Spinal cord (tissue), 10 donors: Measurements from ENCODE around the gene EYA3. TPM values are rescaled to one million over a fixed set of nuclear protein-coding genes. Genes with fewer than 3 reads are reported as not detected.

Experiments
- DNase-seq, 6 donors: peaks; one replicate each; pipeline versions ENCODE4 v3.0.0 to v3.0.0-alpha.2; 2013 to 2015; ENCODE audit warnings: low spot score in 6 of 6, low read depth in 4 of 6
- H3K27ac ChIP-seq: one replicate; pipeline ENCODE4 v1.5.1; 2013; ENCODE audit warnings: low read depth, low read length, control low read depth
- H3K27me3 ChIP-seq: one replicate; pipeline ENCODE4 v1.6.1; 2013; ENCODE audit warnings: low read length; ENCODE audit not compliant: control insufficient read depth, insufficient read depth
- H3K36me3 ChIP-seq: one replicate; pipeline ENCODE4 v1.6.1; 2013; ENCODE audit warnings: low read length; ENCODE audit not compliant: control insufficient read depth, insufficient read depth
- H3K4me1 ChIP-seq: one replicate; pipeline ENCODE4 v1.6.1; 2013; ENCODE audit warnings: low read length; ENCODE audit not compliant: control insufficient read depth, insufficient read depth
- H3K4me3 ChIP-seq: one replicate; pipeline ENCODE4 v1.5.1; 2013; ENCODE audit warnings: low read depth, low read length, control low read depth
- H3K9me3 ChIP-seq: one replicate; pipeline ENCODE4 v1.6.1; 2013; ENCODE audit warnings: low read length; ENCODE audit not compliant: control insufficient read depth, insufficient read depth
- WGBS: methylation state at CpG from one replicate; pipeline ENCODE4 v1.1.5; 2013; ENCODE audit warnings: missing lambda C conversion rate; ENCODE audit not compliant: insufficient coverage; 5-methylcytosine and 5-hydroxymethylcytosine counted together
- polyA plus RNA-seq, 2 donors: library from polyadenylated mRNA; unstranded; fragments of 120-200 nt; gene quantifications; one replicate each; pipeline ENCODE4 v1.2.1, GENCODE V29; 2013; ENCODE audit not compliant: insufficient read length in 2 of 2
- total RNA-seq, 2 donors: library from RNA; depleted of rRNA in 1 of 2; stranded (reverse); fragments of 120-200 nt in 1 of 2; fragments of >200 nt in 1 of 2; gene quantifications; one replicate each; pipeline versions ENCODE4 v1.2.3 to v1.2.4, GENCODE V29; 2013 to 2014
- donor health status: healthy.

Gene EYA3
- total and polyA plus RNA-seq, 4 donors = 14.3 to 17.5 (median 15.1) TPM

- DNase-seq = no peak
- WGBS = 75% methylated on average over 1 of the region's 1 CpG
Measured at GRCh38 chr1:28129150-28129549, 40.7 kb upstream of the EYA3 start.

GRCh38 chr1:28127617-28128257 is 39.3 kb upstream of the EYA3 start:
- Histone ChIP-seq H3K36me3 (no peaks in the 10 kb centered on the region), H3K4me3 (no peak overlapping the region), H3K9me3 (no peaks in the 10 kb centered on the region), H3K27ac (no peak overlapping the region), H3K4me1 (no peaks in the 10 kb centered on the region), H3K27me3 (peaks cover 6% of the 10 kb centered on the region)
- 77% methylated on average over 2 of the region's 3 CpGs for WGBS
- DNase-seq = peak in 1 of 6 donors; percentile 17

More at GRCh38 chr1:28129150-28129549, 40.7 kb upstream of the EYA3 start:
- no peaks in the 10 kb centered on the region for H3K9me3 ChIP-seq
- H3K4me3 ChIP-seq = no peak overlapping the region
- H3K27me3 ChIP-seq = peaks cover 6% of the 10 kb centered on the region
- no peaks in the 10 kb centered on the region for H3K4me1 ChIP-seq
- H3K27ac ChIP-seq = no peak overlapping the region
- no peaks in the 10 kb centered on the region for H3K36me3 ChIP-seq

- Histone ChIP-seq H3K36me3 (no peaks in the 10 kb centered on the region), H3K9me3 (no peaks in the 10 kb centered on the region), H3K27ac (no peak overlapping the region), H3K27me3 (peaks cover 6% of the 10 kb centered on the region), H3K4me1 (no peaks in the 10 kb centered on the region), H3K4me3 (no peak overlapping the region)
- DNase-seq = no peak
- no CpG with 5 or more reads among the region's 5 CpGs for WGBS
Measured at GRCh38 chr1:28126783-28127490, 38.5 kb upstream of the EYA3 start.

- Histone ChIP-seq H3K27me3 (peaks cover 6% of the 10 kb centered on the region), H3K27ac (peak overlapping the region; percentile 7), H3K36me3 (no peaks in the 10 kb centered on the region), H3K4me3 (no peak overlapping the region), H3K9me3 (no peaks in the 10 kb centered on the region), H3K4me1 (no peaks in the 10 kb centered on the region)
- 50% methylated on average over 2 of the region's 3 CpGs for WGBS
- no peak for DNase-seq
Measured at GRCh38 chr1:28126212-28126611, 37.8 kb upstream of the EYA3 start.

GRCh38 chr1:28123461-28123961 is 35.1 kb upstream of the EYA3 start:
- no peaks in the 10 kb centered on the region for H3K4me1 ChIP-seq
- no peaks in the 10 kb centered on the region for H3K36me3 ChIP-seq
- 80% methylated on average over 3 of the region's 4 CpGs for WGBS
- no peaks in the 10 kb centered on the region for H3K9me3 ChIP-seq
- H3K27ac ChIP-seq = no peak overlapping the region
- DNase-seq = no peak
- H3K27me3 ChIP-seq = peaks cover 2% of the 10 kb centered on the region
- no peak overlapping the region for H3K4me3 ChIP-seq

- H3K27me3 ChIP-seq = peaks cover 2% of the 10 kb centered on the region
- DNase-seq = peak in 1 of 6 donors; percentile 6
- H3K4me3 ChIP-seq = no peak overlapping the region
- no peaks in the 10 kb centered on the region for H3K36me3 ChIP-seq
- WGBS = 62% methylated on average over 2 of the region's 3 CpGs
- no peak overlapping the region for H3K27ac ChIP-seq
- no peaks in the 10 kb centered on the region for H3K4me1 ChIP-seq
- no peaks in the 10 kb centered on the region for H3K9me3 ChIP-seq
Measured at GRCh38 chr1:28122183-28122582, 33.8 kb upstream of the EYA3 start.

- no peaks in the 10 kb centered on the region for H3K27me3 ChIP-seq
- no peak overlapping the region for H3K4me3 ChIP-seq
- no peaks in the 10 kb centered on the region for H3K36me3 ChIP-seq
- H3K9me3 ChIP-seq = no peaks in the 10 kb centered on the region
- no peaks in the 10 kb centered on the region for H3K4me1 ChIP-seq
- no peak for DNase-seq
- WGBS = 96% methylated on average over 6 of the region's 8 CpGs
- no peak overlapping the region for H3K27ac ChIP-seq
Measured at GRCh38 chr1:28119556-28119955, 31.1 kb upstream of the EYA3 start.

- 95% methylated on average over 3 of the region's 5 CpGs for WGBS
- Histone ChIP-seq H3K36me3 (no peaks in the 10 kb centered on the region), H3K9me3 (no peaks in the 10 kb centered on the region)
Measured at GRCh38 chr1:28118640-28119307, 30.4 kb upstream of the EYA3 start.

GRCh38 chr1:28115267-28115666 is 26.9 kb upstream of the EYA3 start:
- H3K4me1 ChIP-seq = no peaks in the 10 kb centered on the region
- H3K36me3 ChIP-seq = no peaks in the 10 kb centered on the region
- H3K27ac ChIP-seq = no peak overlapping the region
- H3K27me3 ChIP-seq = no peaks in the 10 kb centered on the region
- no peaks in the 10 kb centered on the region for H3K9me3 ChIP-seq
- WGBS = no CpG with 5 or more reads among the region's 4 CpGs
- DNase-seq = no peak
- no peak overlapping the region for H3K4me3 ChIP-seq

More at GRCh38 chr1:28118640-28119307, 30.4 kb upstream of the EYA3 start:
- H3K4me3 ChIP-seq = no peak overlapping the region
- no peak for DNase-seq
- no peaks in the 10 kb centered on the region for H3K4me1 ChIP-seq
- H3K27ac ChIP-seq = no peak overlapping the region
- no peaks in the 10 kb centered on the region for H3K27me3 ChIP-seq
